ENCODE measurements around the gene DHRSX. TPM values are rescaled to one million over a fixed set of nuclear protein-coding genes. Genes with fewer than 3 reads are reported as not detected.
"Not testable (repeated sequence)": the region's sequence is repeated elsewhere in the genome, so short reads cannot be mapped to it uniquely, and the experiment has no call there.

Gene DHRSX
- total and polyA plus RNA-seq, 7 experiments from 2014 or later, result 15.0 to 26.2 (median 17.6) TPM

- POLR2A ChIA-PET, result no interaction called here
- Histone ChIP-seq H3K36me3 (ENCODE audit: control insufficient read depth in 2 of 3, insufficient read depth in 3 of 3, low read length in 3 of 3) (no peaks in the 10 kb centered on the region), H3K27me3 (ENCODE audit: control insufficient read depth in 2 of 2, insufficient read depth in 2 of 2, low read length in 2 of 2) (no peaks in the 10 kb centered on the region), H3K4me3 (ENCODE audit: low read length) (no peak overlapping the region), H3K27ac (ENCODE audit: low read depth, low read length) (no peak overlapping the region), H3K9me3 (ENCODE audit: control insufficient read depth in 2 of 3, low read length in 3 of 3) (peaks cover 0 to 6% (median 0%) of the 10 kb centered on the region in 3 experiments), H3K4me1 (ENCODE audit: control insufficient read depth in 2 of 2, insufficient read depth in 2 of 2, low read length in 2 of 2) (no peaks in the 10 kb centered on the region)
- no peak for DNase-seq
- no peak for ATAC-seq
- Mint-ChIP-seq H3K27me3 (no peaks in the 10 kb centered on the region), H3K4me1 (peaks cover 0 to 18% (median 10%) of the 10 kb centered on the region in 7 donors), H3K4me3 (no peak overlapping the region), H3K9me3 (peaks cover 0 to 7% (median 5%) of the 10 kb centered on the region in 11 donors), H3K36me3 (peaks cover 6 to 26% (median 13%) of the 10 kb centered on the region in 5 donors), H3K27ac (no peak overlapping the region)
- CTCF ChIA-PET, result no interaction called here
- intact Hi-C loops (cut with micrococcal nuclease), result no loop called here
Observed at GRCh38 chrX:2478546-2479419, 22.0 kb downstream of the DHRSX start.

- H3K27ac Mint-ChIP-seq; H3K9me3 Mint-ChIP-seq; H3K27ac ChIP-seq (ENCODE audit: low read depth, low read length); H3K36me3 ChIP-seq (ENCODE audit: control insufficient read depth in 2 of 3, insufficient read depth in 3 of 3, low read length in 3 of 3); POLR2A ChIA-PET; intact Hi-C loops (cut with micrococcal nuclease); H3K4me3 ChIP-seq (ENCODE audit: low read length); CTCF ChIA-PET; DNase-seq; H3K27me3 Mint-ChIP-seq; H3K9me3 ChIP-seq (ENCODE audit: control insufficient read depth in 2 of 3, low read length in 3 of 3); H3K4me1 ChIP-seq (ENCODE audit: control insufficient read depth in 2 of 2, insufficient read depth in 2 of 2, low read length in 2 of 2); ATAC-seq; H3K27me3 ChIP-seq (ENCODE audit: control insufficient read depth in 2 of 2, insufficient read depth in 2 of 2, low read length in 2 of 2): not testable (repeated sequence)
- H3K36me3 Mint-ChIP-seq, result peaks cover 9 to 30% (median 17%) of the 10 kb centered on the region in 5 donors
- peak overlapping the region in 1 of 10 donors; percentile 18 for H3K4me3 Mint-ChIP-seq
- peaks cover 0 to 21% (median 9%) of the 10 kb centered on the region in 7 donors for H3K4me1 Mint-ChIP-seq
Observed at GRCh38 chrX:2477313-2477712, 23.5 kb downstream of the DHRSX start.

- Histone ChIP-seq H3K4me1 (ENCODE audit: control insufficient read depth in 2 of 2, insufficient read depth in 2 of 2, low read length in 2 of 2) (no peaks in the 10 kb centered on the region), H3K4me3 (ENCODE audit: low read length) (no peak overlapping the region), H3K27me3 (ENCODE audit: control insufficient read depth in 2 of 2, insufficient read depth in 2 of 2, low read length in 2 of 2) (no peaks in the 10 kb centered on the region), H3K27ac (ENCODE audit: low read depth, low read length) (no peak overlapping the region), H3K36me3 (ENCODE audit: control insufficient read depth in 2 of 3, insufficient read depth in 3 of 3, low read length in 3 of 3) (no peaks in the 10 kb centered on the region), H3K9me3 (ENCODE audit: control insufficient read depth in 2 of 3, low read length in 3 of 3) (peaks cover 0 to 6% (median 0%) of the 10 kb centered on the region in 3 experiments)
- Mint-ChIP-seq H3K27ac (no peak overlapping the region), H3K9me3 (peaks cover 0 to 7% (median 5%) of the 10 kb centered on the region in 11 donors), H3K27me3 (no peaks in the 10 kb centered on the region), H3K4me1 (peaks cover 0 to 21% (median 9%) of the 10 kb centered on the region in 7 donors), H3K4me3 (no peak overlapping the region), H3K36me3 (peaks cover 8 to 29% (median 16%) of the 10 kb centered on the region in 5 donors)
- ChIA-PET POLR2A (no interaction called here), CTCF (no interaction called here)
- intact Hi-C loops (cut with micrococcal nuclease), result no loop called here
- DNase-seq, result no peak
- ATAC-seq, result peak; percentile 16
Observed at GRCh38 chrX:2474963-2475726, 25.6 kb downstream of the DHRSX start.

GRCh38 chrX:2474280-2474962 lies 26.4 kb downstream of the DHRSX start:
- Mint-ChIP-seq H3K27ac (no peak overlapping the region), H3K4me3 (no peak overlapping the region), H3K4me1 (peaks cover 0 to 21% (median 9%) of the 10 kb centered on the region in 7 donors), H3K9me3 (peaks cover 0 to 6% (median 0%) of the 10 kb centered on the region in 11 donors), H3K27me3 (no peaks in the 10 kb centered on the region), H3K36me3 (peaks cover 3 to 28% (median 16%) of the 10 kb centered on the region in 5 donors)
- Histone ChIP-seq H3K36me3 (ENCODE audit: control insufficient read depth in 2 of 3, insufficient read depth in 3 of 3, low read length in 3 of 3) (no peaks in the 10 kb centered on the region), H3K9me3 (ENCODE audit: control insufficient read depth in 2 of 3, low read length in 3 of 3) (no peaks in the 10 kb centered on the region), H3K4me1 (ENCODE audit: control insufficient read depth in 2 of 2, insufficient read depth in 2 of 2, low read length in 2 of 2) (no peaks in the 10 kb centered on the region), H3K27me3 (ENCODE audit: control insufficient read depth in 2 of 2, insufficient read depth in 2 of 2, low read length in 2 of 2) (no peaks in the 10 kb centered on the region), H3K27ac (ENCODE audit: low read depth, low read length) (no peak overlapping the region), H3K4me3 (ENCODE audit: low read length) (no peak overlapping the region)
- ChIA-PET POLR2A (no interaction called here), CTCF (no interaction called here)
- DNase-seq, result no peak
- intact Hi-C loops (cut with micrococcal nuclease), result no loop called here
- ATAC-seq, result no peak

- Mint-ChIP-seq H3K36me3 (peaks cover 3 to 34% (median 18%) of the 10 kb centered on the region in 5 donors), H3K4me1 (peaks cover 0 to 21% (median 9%) of the 10 kb centered on the region in 7 donors)
- H3K4me3 Mint-ChIP-seq; H3K27me3 Mint-ChIP-seq; H3K27me3 ChIP-seq (ENCODE audit: control insufficient read depth in 2 of 2, insufficient read depth in 2 of 2, low read length in 2 of 2); POLR2A ChIA-PET; H3K27ac Mint-ChIP-seq; H3K4me3 ChIP-seq (ENCODE audit: low read length); H3K9me3 Mint-ChIP-seq; H3K9me3 ChIP-seq (ENCODE audit: control insufficient read depth in 2 of 3, low read length in 3 of 3); H3K27ac ChIP-seq (ENCODE audit: low read depth, low read length); H3K4me1 ChIP-seq (ENCODE audit: control insufficient read depth in 2 of 2, insufficient read depth in 2 of 2, low read length in 2 of 2); ATAC-seq; CTCF ChIA-PET; DNase-seq; intact Hi-C loops (cut with micrococcal nuclease); H3K36me3 ChIP-seq (ENCODE audit: control insufficient read depth in 2 of 3, insufficient read depth in 3 of 3, low read length in 3 of 3): not testable (repeated sequence)
Observed at GRCh38 chrX:2473064-2473463, 27.7 kb downstream of the DHRSX start.

GRCh38 chrX:2471641-2472040 lies 29.1 kb downstream of the DHRSX start:
- Mint-ChIP-seq H3K27ac (no peak overlapping the region), H3K27me3 (no peaks in the 10 kb centered on the region), H3K9me3 (peaks cover 0 to 6% (median 0%) of the 10 kb centered on the region in 11 donors), H3K36me3 (peaks cover 3 to 39% (median 23%) of the 10 kb centered on the region in 5 donors), H3K4me1 (peaks cover 0 to 21% (median 13%) of the 10 kb centered on the region in 7 donors), H3K4me3 (no peak overlapping the region)
- no peak for ATAC-seq
- Histone ChIP-seq H3K27ac (ENCODE audit: low read depth, low read length) (no peak overlapping the region), H3K4me3 (ENCODE audit: low read length) (no peak overlapping the region), H3K27me3 (ENCODE audit: control insufficient read depth in 2 of 2, insufficient read depth in 2 of 2, low read length in 2 of 2) (no peaks in the 10 kb centered on the region), H3K36me3 (ENCODE audit: control insufficient read depth in 2 of 3, insufficient read depth in 3 of 3, low read length in 3 of 3) (no peaks in the 10 kb centered on the region), H3K9me3 (ENCODE audit: control insufficient read depth in 2 of 3, low read length in 3 of 3) (no peaks in the 10 kb centered on the region), H3K4me1 (ENCODE audit: control insufficient read depth in 2 of 2, insufficient read depth in 2 of 2, low read length in 2 of 2) (no peaks in the 10 kb centered on the region)
- intact Hi-C loops (cut with micrococcal nuclease), result no loop called here
- ChIA-PET POLR2A (no interaction called here), CTCF (no interaction called here)
- DNase-seq, result no peak

All from naive thymus-derived CD4-positive, alpha-beta T cell (primary cell).